ENCODE data around the gene SLC17A4. TPM values are rescaled to one million over a fixed set of nuclear protein-coding genes. Genes with fewer than 3 reads are reported as not detected.

Gene SLC17A4, protein sequence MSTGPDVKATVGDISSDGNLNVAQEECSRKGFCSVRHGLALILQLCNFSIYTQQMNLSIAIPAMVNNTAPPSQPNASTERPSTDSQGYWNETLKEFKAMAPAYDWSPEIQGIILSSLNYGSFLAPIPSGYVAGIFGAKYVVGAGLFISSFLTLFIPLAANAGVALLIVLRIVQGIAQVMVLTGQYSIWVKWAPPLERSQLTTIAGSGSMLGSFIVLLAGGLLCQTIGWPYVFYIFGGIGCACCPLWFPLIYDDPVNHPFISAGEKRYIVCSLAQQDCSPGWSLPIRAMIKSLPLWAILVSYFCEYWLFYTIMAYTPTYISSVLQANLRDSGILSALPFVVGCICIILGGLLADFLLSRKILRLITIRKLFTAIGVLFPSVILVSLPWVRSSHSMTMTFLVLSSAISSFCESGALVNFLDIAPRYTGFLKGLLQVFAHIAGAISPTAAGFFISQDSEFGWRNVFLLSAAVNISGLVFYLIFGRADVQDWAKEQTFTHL
- not detected in 2 replicates for total RNA-seq

DNA sequence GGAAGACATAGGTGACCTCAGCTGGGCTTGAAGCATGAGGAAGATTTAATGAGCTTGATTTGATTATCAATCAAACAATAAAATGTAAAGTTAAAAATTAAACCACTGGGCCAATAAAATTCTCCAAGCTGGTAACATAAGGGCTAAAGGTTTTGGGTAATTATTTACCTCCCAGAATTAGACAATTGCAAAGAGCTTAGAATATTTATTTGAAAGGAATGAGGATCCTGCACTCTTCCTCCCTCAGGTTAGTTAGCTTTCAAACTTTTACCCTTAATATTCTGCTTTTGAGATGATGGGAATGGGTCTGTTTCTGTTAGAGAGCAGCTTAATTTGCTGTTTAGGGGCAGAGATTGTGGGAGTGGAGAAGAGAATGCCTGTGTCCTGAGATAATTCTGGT lies at the start of gene SLC17A4:
Gene SLC17A4 (plus strand): TSS at position 208 of the 400 bp plus-strand sequence. CDS start 7,221 bp downstream, outside the sequence.

Other genes starting within 250 kb of the SLC17A4 start
- gene SCGN, start 102.5 kb upstream of the SLC17A4 start, total RNA-seq: not detected in 2 replicates
- gene SLC17A1, start 77.3 kb downstream of the SLC17A4 start, total RNA-seq: not detected in 2 replicates
- not detected in 2 replicates for gene SLC17A3, start 119.5 kb downstream of the SLC17A4 start, total RNA-seq
- gene SLC17A2, start 175.9 kb downstream of the SLC17A4 start, total RNA-seq: not detected in 2 replicates
- 9.2 and 9.4 TPM in 2 replicates for gene TRIM38, start 208.1 kb downstream of the SLC17A4 start, total RNA-seq

All from placental pericyte (primary cell).